ENCODE results near the gene SLC4A2. TPM values are rescaled to one million over a fixed set of nuclear protein-coding genes. Genes with fewer than 3 reads are reported as not detected.

SLC4A2 gene
- total and polyA plus RNA-seq, 7 donors: 12.3 to 124 (median 84.6) TPM

DNA sequence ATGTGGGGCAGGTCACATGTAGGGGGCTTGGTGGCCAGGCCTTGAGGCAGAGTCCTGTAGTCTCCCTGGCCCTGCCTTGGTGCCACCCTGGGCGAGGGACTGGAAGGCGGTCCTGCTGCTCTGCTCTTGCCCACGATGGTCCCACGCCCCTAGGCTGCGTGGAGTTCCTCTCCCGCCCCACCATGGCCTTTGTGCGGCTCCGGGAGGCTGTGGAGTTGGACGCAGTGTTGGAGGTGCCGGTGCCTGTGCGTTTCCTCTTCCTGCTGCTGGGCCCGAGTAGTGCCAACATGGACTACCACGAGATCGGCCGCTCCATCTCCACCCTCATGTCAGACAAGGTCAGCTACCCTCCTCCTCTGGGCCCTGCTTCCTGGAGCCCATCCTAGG, 11.2 kb downstream of the SLC4A2 start:
- no peaks in the 10 kb centered on the region for H3K27me3 ChIP-seq
- no peak for DNase-seq
- H3K27ac ChIP-seq: no peak overlapping the region
- intact Hi-C loops (cut with DNase I): no loop called here
- TF ChIP-seq POLR2AphosphoS5 (IDR thresholded peaks at IDR 0.05) (no peak), POLR2A (IDR thresholded peaks at IDR 0.05) (no peak), EP300 (IDR thresholded peaks at IDR 0.05) (no peak)
- TF ChIP-seq, protein P1, sequence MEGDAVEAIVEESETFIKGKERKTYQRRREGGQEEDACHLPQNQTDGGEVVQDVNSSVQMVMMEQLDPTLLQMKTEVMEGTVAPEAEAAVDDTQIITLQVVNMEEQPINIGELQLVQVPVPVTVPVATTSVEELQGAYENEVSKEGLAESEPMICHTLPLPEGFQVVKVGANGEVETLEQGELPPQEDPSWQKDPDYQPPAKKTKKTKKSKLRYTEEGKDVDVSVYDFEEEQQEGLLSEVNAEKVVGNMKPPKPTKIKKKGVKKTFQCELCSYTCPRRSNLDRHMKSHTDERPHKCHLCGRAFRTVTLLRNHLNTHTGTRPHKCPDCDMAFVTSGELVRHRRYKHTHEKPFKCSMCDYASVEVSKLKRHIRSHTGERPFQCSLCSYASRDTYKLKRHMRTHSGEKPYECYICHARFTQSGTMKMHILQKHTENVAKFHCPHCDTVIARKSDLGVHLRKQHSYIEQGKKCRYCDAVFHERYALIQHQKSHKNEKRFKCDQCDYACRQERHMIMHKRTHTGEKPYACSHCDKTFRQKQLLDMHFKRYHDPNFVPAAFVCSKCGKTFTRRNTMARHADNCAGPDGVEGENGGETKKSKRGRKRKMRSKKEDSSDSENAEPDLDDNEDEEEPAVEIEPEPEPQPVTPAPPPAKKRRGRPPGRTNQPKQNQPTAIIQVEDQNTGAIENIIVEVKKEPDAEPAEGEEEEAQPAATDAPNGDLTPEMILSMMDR (IDR thresholded peaks at IDR 0.05): no peak
- WGBS, 2 donors: 92 to 95% methylated on average over 15 of the region's 15 CpGs
- H3K9me3 ChIP-seq: no peaks in the 10 kb centered on the region
- H3K4me3 ChIP-seq: no peak overlapping the region
- H3K36me3 ChIP-seq: peaks cover 55 to 100% (median 88%) of the 10 kb centered on the region in 4 donors
- no peaks in the 10 kb centered on the region for H3K4me1 ChIP-seq

DNA sequence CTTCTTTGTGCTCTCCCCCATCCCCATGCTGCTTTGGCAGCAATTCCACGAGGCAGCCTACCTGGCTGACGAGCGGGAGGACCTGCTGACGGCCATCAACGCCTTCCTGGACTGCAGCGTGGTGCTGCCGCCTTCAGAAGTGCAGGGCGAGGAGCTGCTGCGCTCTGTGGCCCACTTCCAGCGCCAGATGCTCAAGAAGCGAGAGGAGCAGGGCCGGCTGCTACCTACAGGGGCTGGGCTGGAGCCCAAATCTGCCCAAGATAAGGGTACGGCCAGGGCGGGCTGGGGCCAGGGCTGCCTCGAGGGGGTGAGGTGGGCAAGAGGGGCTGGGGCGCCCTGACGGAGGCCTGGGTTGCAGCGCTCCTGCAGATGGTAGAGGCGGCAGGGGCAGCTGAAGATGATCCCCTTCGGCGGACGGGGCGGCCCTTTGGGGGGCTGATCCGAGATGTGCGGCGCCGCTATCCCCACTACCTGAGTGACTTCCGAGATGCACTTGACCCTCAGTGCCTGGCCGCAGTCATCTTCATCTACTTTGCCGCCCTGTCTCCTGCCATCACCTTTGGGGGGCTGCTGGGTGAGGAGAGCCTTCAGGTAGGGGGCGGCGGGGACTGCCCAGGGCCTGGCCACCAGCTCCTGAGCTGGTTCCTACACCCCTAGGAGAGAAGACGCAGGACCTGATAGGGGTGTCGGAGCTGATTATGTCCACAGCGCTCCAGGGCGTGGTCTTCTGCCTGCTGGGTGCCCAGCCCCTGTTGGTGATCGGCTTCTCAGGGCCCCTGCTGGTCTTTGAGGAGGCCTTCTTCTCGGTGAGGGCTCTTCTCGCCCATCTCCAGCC, 11.9 kb downstream of the SLC4A2 start:
- no peak overlapping the region for H3K27ac ChIP-seq
- TF ChIP-seq, protein P1 (IDR thresholded peaks at IDR 0.05): no peak
- TF ChIP-seq POLR2AphosphoS5 (IDR thresholded peaks at IDR 0.05) (no peak), POLR2A (IDR thresholded peaks at IDR 0.05) (no peak), EP300 (IDR thresholded peaks at IDR 0.05) (no peak)
- WGBS, 2 donors: 93 to 94% methylated on average over 39 of the region's 39 CpGs
- intact Hi-C loops (cut with DNase I): no loop called here
- peaks cover 58 to 100% (median 87%) of the 10 kb centered on the region in 4 donors for H3K36me3 ChIP-seq
- no peaks in the 10 kb centered on the region for H3K27me3 ChIP-seq
- no peaks in the 10 kb centered on the region for H3K9me3 ChIP-seq
- H3K4me3 ChIP-seq: no peak overlapping the region
- H3K4me1 ChIP-seq: no peaks in the 10 kb centered on the region
- no peak for DNase-seq

DNA sequence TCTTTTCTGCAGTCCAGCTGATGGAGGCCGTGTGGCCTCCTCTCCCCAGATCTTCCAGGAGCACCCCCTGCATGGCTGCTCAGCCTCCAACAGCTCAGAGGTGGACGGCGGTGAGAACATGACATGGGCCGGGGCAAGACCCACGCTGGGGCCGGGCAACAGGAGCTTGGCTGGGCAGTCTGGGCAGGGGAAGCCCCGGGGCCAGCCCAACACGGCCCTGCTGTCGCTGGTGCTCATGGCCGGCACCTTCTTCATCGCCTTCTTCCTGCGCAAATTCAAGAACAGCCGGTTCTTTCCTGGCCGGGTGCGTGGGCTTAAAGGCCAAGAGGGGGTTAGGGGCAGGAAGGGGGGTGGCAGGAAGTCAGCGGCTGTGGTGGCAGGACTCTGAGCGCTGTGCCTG, 14.6 kb downstream of the SLC4A2 start:
- 92 to 94% methylated on average over 17 of the region's 17 CpGs for WGBS, 2 donors
- Histone ChIP-seq H3K4me1 (peaks cover 0 to 22% (median 17%) of the 10 kb centered on the region in 4 donors), H3K27ac (no peak overlapping the region), H3K27me3 (no peaks in the 10 kb centered on the region), H3K9me3 (no peaks in the 10 kb centered on the region), H3K36me3 (peaks cover 44 to 85% (median 63%) of the 10 kb centered on the region in 4 donors), H3K4me3 (no peak overlapping the region)
- no peak for DNase-seq
- TF ChIP-seq EP300 (IDR thresholded peaks at IDR 0.05): no peak
- TF ChIP-seq, protein P1 (IDR thresholded peaks at IDR 0.05): no peak
- TF ChIP-seq POLR2AphosphoS5 (IDR thresholded peaks at IDR 0.05): no peak
- TF ChIP-seq POLR2A (IDR thresholded peaks at IDR 0.05): no peak
- intact Hi-C loops (cut with DNase I): no loop called here

DNA sequence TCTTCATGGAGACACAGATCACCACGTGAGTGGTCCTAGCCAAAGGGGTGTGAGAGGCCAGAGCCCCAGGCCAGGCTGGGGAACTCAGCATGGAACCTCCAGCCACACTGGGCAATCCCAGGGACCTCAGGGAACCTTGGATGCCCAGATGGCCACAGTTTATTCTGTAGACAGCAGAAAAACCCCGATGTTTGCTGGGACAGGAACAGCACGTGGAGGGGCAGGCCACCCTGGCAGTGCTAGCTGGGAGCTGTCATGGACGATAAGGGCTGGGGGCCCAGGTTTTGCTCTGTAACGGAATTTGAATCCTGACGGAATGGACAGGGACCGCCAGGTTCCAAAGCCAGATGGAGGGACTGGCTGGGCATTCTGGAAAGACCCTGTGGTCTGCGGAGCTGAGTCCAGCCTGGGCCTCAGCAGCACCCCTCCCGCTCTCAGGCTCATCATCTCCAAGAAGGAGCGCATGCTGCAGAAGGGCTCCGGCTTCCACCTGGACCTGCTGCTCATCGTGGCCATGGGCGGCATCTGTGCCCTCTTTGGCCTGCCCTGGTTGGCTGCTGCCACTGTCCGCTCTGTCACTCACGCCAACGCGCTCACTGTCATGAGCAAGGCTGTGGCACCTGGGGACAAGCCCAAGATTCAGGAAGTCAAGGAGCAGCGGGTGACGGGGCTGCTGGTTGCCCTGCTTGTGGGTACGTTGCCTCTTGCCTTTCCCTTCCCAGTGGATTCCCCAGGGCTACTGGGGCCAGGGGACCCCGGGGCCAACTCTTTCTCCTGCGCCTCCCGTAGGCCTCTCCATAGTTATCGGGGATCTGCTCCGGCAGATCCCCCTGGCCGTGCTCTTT, 15.7 kb downstream of the SLC4A2 start:
- TF ChIP-seq POLR2A (IDR thresholded peaks at IDR 0.05) (no peak), POLR2AphosphoS5 (IDR thresholded peaks at IDR 0.05) (peak in 1 of 4 donors; percentile 12)
- no peak overlapping the region for H3K27ac ChIP-seq
- peaks cover 0 to 32% (median 28%) of the 10 kb centered on the region in 4 donors for H3K4me1 ChIP-seq
- intact Hi-C loops (cut with DNase I): no loop called here
- H3K9me3 ChIP-seq: no peaks in the 10 kb centered on the region
- WGBS, 2 donors: 94% methylated on average over 26 of the region's 26 CpGs
- no peaks in the 10 kb centered on the region for H3K27me3 ChIP-seq
- no peak for DNase-seq
- H3K36me3 ChIP-seq: peaks cover 38 to 74% (median 55%) of the 10 kb centered on the region in 4 donors
- H3K4me3 ChIP-seq: no peak overlapping the region

DNA sequence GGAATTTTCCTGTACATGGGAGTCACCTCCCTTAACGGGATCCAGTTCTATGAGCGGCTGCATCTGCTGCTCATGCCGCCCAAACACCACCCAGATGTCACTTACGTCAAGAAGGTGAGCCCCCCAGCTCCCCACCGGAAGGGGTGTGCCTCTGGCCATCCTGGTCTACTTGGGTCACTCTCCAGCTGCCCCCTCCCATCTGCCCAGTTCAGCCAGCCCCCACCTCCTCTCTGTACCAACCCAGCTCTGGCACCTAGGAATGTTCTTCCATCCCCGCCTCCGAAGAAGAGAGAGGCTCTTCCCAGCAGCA, 16.2 kb downstream of the SLC4A2 start:
- WGBS, 2 donors: 88 to 90% methylated on average over 7 of the region's 7 CpGs
- no peak overlapping the region for H3K4me3 ChIP-seq
- DNase-seq: no peak

More for the DNA sequence above, 16.2 kb downstream of the SLC4A2 start:
- H3K4me1 ChIP-seq: peaks cover 0 to 33% (median 29%) of the 10 kb centered on the region in 4 donors
- peaks cover 34 to 69% (median 49%) of the 10 kb centered on the region in 4 donors for H3K36me3 ChIP-seq
- no peaks in the 10 kb centered on the region for H3K9me3 ChIP-seq
- no peaks in the 10 kb centered on the region for H3K27me3 ChIP-seq
- intact Hi-C loops (cut with DNase I): no loop called here
- H3K27ac ChIP-seq: no peak overlapping the region
- TF ChIP-seq EP300 (IDR thresholded peaks at IDR 0.05) (no peak), POLR2AphosphoS5 (IDR thresholded peaks at IDR 0.05) (no peak), POLR2A (IDR thresholded peaks at IDR 0.05) (no peak)
- TF ChIP-seq, protein P1 (IDR thresholded peaks at IDR 0.05): no peak
